PFSK-1 (cell line): Measurements from ENCODE around the gene UQCR11.

ENCODE experiments used
- POLR2AphosphoS5 ChIP-seq: IDR thresholded peaks from 2 replicates; pipeline ENCODE4 v1.6.1; 2012; ENCODE audit warnings: low read depth, mild to moderate bottlenecking, control low read depth, low read length, moderate library complexity
- REST ChIP-seq, 2 experiments: IDR thresholded peaks; 2 replicates each; pipeline versions ENCODE4 v1.6.1 to v1.8.0; 2011 to 2012; ENCODE audit warnings: low read depth in 2 of 2, low read length in 2 of 2, control low read depth in 1 of 2, inconsistent platforms in 1 of 2, mild to moderate bottlenecking in 1 of 2, moderate library complexity in 1 of 2; ENCODE audit not compliant: insufficient read depth in 1 of 2
- TAF1 ChIP-seq: IDR thresholded peaks from 2 replicates; pipeline ENCODE4 v1.6.1; 2012; ENCODE audit warnings: low read length, control low read depth, borderline replicate concordance; ENCODE audit not compliant: insufficient read depth

- no peak for TF ChIP-seq POLR2AphosphoS5
- no peak for TF ChIP-seq TAF1
- TF ChIP-seq REST (IDR thresholded peaks at IDR 0.05; ENCODE audit: insufficient read depth in 1 of 2, low read depth in 2 of 2, low read length in 2 of 2): no peak
These were observed 31.3 kb upstream of the UQCR11 start for GRCh38 chr19:1636325-1637236.
